ENCODE results near the gene OOSP3.
"Not testable (repeated sequence)": the region's sequence is repeated elsewhere in the genome, so short reads cannot be mapped to it uniquely, and the experiment has no call there.

Gene OOSP3

GRCh38 chr11:59878575-59878974 is at the start of gene OOSP3:
OOSP3 (plus strand) TSS chr11:59878782; CDS start chr11:59878809, 27 bp downstream.
- H3K36me3 Mint-ChIP-seq = peaks cover 1% of the 10 kb centered on the region
- peaks cover 10% of the 10 kb centered on the region for H3K27me3 Mint-ChIP-seq
- no peak within 1 kb of the TSS for H3K4me3 Mint-ChIP-seq
- no peaks in the 10 kb centered on the region for H3K4me1 Mint-ChIP-seq
- H3K27ac Mint-ChIP-seq = no peak within 1 kb of the TSS
- no peaks in the 10 kb centered on the region for H3K9me3 Mint-ChIP-seq

GRCh38 chr11:59829358-59829757 is 49.2 kb upstream of the OOSP3 start:
- Mint-ChIP-seq H3K27ac (no peak overlapping the region), H3K4me1 (no peaks in the 10 kb centered on the region), H3K27me3 (no peaks in the 10 kb centered on the region), H3K36me3 (no peaks in the 10 kb centered on the region), H3K9me3 (no peaks in the 10 kb centered on the region), H3K4me3 (no peak overlapping the region)

- peaks cover 1% of the 10 kb centered on the region for H3K27me3 Mint-ChIP-seq
- no peak overlapping the region for H3K4me3 Mint-ChIP-seq
- H3K36me3 Mint-ChIP-seq = no peaks in the 10 kb centered on the region
- H3K4me1 Mint-ChIP-seq = no peaks in the 10 kb centered on the region
- no peaks in the 10 kb centered on the region for H3K9me3 Mint-ChIP-seq
- H3K27ac Mint-ChIP-seq = no peak overlapping the region
Measured at GRCh38 chr11:59833602-59834001, 45.0 kb upstream of the OOSP3 start.

DNA sequence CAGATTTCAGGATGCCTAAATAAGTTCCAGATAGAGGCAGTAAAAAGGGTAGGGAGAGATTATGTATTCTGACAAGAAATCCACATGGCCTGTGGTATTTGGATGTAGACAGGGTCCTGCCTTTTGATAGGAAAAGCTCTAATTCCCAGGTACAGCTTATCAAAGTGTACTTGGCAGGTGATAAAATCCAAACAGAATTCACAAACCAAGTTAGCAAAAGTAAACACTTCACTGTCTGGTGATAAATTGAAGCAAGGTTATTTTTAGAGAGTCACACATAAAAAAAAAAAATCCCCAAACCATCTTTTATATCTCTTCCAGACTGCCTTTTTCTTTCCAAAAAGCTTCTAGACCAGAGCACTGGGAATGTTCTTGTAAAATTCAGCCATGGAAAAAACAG is 39.0 kb upstream of the OOSP3 start:
- Mint-ChIP-seq H3K4me1 (no peaks in the 10 kb centered on the region), H3K27ac (no peak overlapping the region), H3K36me3 (no peaks in the 10 kb centered on the region), H3K4me3 (no peak overlapping the region), H3K9me3 (no peaks in the 10 kb centered on the region), H3K27me3 (peaks cover 1% of the 10 kb centered on the region)

- Mint-ChIP-seq H3K27ac (no peak overlapping the region), H3K9me3 (no peaks in the 10 kb centered on the region), H3K27me3 (peaks cover 1% of the 10 kb centered on the region), H3K36me3 (no peaks in the 10 kb centered on the region), H3K4me1 (no peaks in the 10 kb centered on the region), H3K4me3 (no peak overlapping the region)
Measured at GRCh38 chr11:59841514-59841913, 37.1 kb upstream of the OOSP3 start.

DNA sequence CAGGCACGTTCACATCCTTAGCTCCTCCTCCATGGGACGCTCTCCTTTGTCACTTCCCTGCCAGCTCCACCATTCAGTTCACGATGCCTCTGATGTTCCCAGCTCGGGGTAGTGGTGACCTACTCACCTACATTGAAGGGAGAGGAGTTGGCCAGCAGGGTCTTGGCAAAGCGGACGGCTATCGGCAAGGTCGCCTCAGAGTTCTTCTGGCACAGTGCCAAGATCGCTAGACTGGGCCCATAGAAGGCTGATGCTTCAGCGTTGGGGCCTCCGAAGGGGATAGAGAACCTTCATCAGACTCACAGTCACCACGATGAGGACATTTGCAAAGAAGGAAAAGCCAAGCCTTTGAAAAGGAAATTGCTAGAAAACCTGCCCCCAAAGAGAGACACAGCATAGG is 36.3 kb upstream of the OOSP3 start:
- H3K27ac Mint-ChIP-seq = no peak overlapping the region
- H3K36me3 Mint-ChIP-seq = no peaks in the 10 kb centered on the region
- H3K9me3 Mint-ChIP-seq = no peaks in the 10 kb centered on the region
- no peaks in the 10 kb centered on the region for H3K4me1 Mint-ChIP-seq
- H3K4me3 Mint-ChIP-seq = no peak overlapping the region
- no peaks in the 10 kb centered on the region for H3K27me3 Mint-ChIP-seq

- Mint-ChIP-seq H3K9me3 (no peaks in the 10 kb centered on the region), H3K4me3 (no peak within 1 kb of the TSS), H3K4me1 (no peaks in the 10 kb centered on the region), H3K36me3 (no peaks in the 10 kb centered on the region), H3K27me3 (no peaks in the 10 kb centered on the region), H3K27ac (no peak within 1 kb of the TSS)
Measured at GRCh38 chr11:59845399-59845798, 33.2 kb upstream of the OOSP3 start, which contains the start of gene CBLIF. CBLIF (minus strand) TSS chr11:59845499; CDS start chr11:59845453, 46 bp downstream.

DNA sequence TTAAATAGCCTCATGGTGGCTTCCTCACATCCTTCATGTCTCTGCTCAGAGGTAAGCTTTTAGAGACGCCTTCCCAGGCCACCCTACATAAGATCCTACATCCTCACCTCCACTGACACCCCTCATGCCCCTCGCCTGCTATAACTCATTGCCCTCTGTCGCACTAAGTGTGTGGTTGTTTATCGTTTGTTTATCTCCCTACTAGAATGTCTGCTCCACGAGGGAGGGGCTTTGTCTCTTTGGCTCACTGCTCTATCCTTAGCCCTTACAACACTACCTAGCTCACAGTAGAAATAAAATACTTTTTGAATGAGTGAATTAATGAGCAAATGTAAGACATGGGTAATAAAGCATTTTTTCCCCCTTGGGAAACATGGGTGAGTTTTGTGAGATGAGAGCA is 32.0 kb upstream of the OOSP3 start:
- no peak overlapping the region for H3K27ac Mint-ChIP-seq
- H3K4me3 Mint-ChIP-seq = no peak overlapping the region
- no peaks in the 10 kb centered on the region for H3K27me3 Mint-ChIP-seq
- H3K4me1 Mint-ChIP-seq = no peaks in the 10 kb centered on the region
- H3K9me3 Mint-ChIP-seq = no peaks in the 10 kb centered on the region
- no peaks in the 10 kb centered on the region for H3K36me3 Mint-ChIP-seq

GRCh38 chr11:59847626-59848025 is 31.0 kb upstream of the OOSP3 start:
- no peak overlapping the region for H3K4me3 Mint-ChIP-seq
- no peak overlapping the region for H3K27ac Mint-ChIP-seq
- H3K9me3 Mint-ChIP-seq = no peaks in the 10 kb centered on the region
- H3K4me1 Mint-ChIP-seq = no peaks in the 10 kb centered on the region
- H3K27me3 Mint-ChIP-seq = no peaks in the 10 kb centered on the region
- H3K36me3 Mint-ChIP-seq = no peaks in the 10 kb centered on the region

- H3K27me3 Mint-ChIP-seq, H3K27ac Mint-ChIP-seq, H3K9me3 Mint-ChIP-seq, H3K36me3 Mint-ChIP-seq, H3K4me3 Mint-ChIP-seq, H3K4me1 Mint-ChIP-seq: not testable (repeated sequence)
Measured at GRCh38 chr11:59848439-59848838, 30.1 kb upstream of the OOSP3 start.

DNA sequence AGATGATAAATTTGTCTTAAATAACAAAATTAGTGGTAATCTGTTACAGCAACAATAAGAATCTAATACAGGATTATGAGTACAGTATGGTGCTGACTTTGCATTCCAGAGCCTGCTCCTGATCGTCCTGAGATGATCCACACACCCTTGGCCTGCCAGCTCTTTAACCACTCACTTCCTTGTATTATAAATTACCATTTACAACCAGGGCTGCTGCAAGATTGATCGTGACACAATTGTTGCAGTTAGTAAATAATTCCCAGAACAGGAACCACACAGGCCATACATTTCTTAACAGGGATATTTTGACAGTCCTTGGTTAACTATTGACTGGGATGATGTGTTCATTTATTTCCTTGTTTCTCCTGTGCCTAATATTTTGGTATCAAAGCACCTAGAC is 29.5 kb upstream of the OOSP3 start:
- no peak overlapping the region for H3K4me3 Mint-ChIP-seq
- H3K9me3 Mint-ChIP-seq = no peaks in the 10 kb centered on the region
- H3K36me3 Mint-ChIP-seq = no peaks in the 10 kb centered on the region
- no peaks in the 10 kb centered on the region for H3K27me3 Mint-ChIP-seq
- H3K4me1 Mint-ChIP-seq = no peaks in the 10 kb centered on the region
- no peak overlapping the region for H3K27ac Mint-ChIP-seq

DNA sequence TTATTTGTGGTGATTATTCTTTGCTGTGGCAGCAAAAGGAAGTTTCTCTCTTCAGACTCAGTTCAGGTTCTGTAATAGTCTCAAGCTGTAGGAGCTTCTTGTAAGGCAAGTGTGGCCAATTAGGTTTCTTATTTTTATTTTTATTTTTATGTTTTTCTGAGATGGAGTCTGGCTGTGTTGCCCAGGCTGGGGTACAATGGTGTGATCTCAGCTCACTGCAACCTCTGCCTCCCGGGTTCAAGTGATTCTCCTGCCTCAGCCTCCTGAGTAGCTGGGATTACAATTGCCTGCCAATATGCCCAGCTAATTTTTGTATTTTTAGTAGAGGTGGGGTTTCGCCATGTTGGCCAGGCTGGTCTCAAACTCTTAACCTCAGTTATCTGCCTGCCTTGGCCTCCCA is 29.0 kb upstream of the OOSP3 start:
- not testable (repeated sequence) for H3K36me3 Mint-ChIP-seq, H3K27ac Mint-ChIP-seq

DNA sequence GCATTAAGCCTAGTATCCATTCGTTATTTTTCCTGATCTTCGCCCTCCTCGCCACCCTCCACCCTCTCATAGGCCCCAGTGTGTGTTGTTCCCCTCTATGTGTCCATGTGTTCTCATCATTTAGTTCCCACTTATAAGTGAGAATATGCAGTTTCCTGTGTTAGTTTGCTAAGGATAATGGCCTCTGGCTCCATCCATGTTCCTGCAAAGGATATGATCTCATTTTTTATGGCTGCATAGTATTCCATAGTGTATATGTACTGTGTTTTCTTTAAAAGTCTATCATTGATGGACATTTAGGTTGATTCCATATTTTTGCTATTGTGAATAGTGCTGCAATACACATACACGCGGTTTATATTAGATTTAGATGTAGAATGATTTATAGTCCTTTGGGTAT is 27.2 kb upstream of the OOSP3 start:
- not testable (repeated sequence) for H3K4me3 Mint-ChIP-seq, H3K27me3 Mint-ChIP-seq, H3K4me1 Mint-ChIP-seq, H3K27ac Mint-ChIP-seq, H3K9me3 Mint-ChIP-seq, H3K36me3 Mint-ChIP-seq

More for the DNA sequence above, 29.0 kb upstream of the OOSP3 start:
- not testable (repeated sequence) for H3K4me3 Mint-ChIP-seq, H3K4me1 Mint-ChIP-seq, H3K27me3 Mint-ChIP-seq, H3K9me3 Mint-ChIP-seq

- H3K27me3 Mint-ChIP-seq = peaks cover 5% of the 10 kb centered on the region
- no peaks in the 10 kb centered on the region for H3K9me3 Mint-ChIP-seq
- peaks cover 13% of the 10 kb centered on the region for H3K4me1 Mint-ChIP-seq
- no peaks in the 10 kb centered on the region for H3K36me3 Mint-ChIP-seq
- no peak overlapping the region for H3K4me3 Mint-ChIP-seq
- no peak overlapping the region for H3K27ac Mint-ChIP-seq
Measured at GRCh38 chr11:59854871-59855270, 23.7 kb upstream of the OOSP3 start.

DNA sequence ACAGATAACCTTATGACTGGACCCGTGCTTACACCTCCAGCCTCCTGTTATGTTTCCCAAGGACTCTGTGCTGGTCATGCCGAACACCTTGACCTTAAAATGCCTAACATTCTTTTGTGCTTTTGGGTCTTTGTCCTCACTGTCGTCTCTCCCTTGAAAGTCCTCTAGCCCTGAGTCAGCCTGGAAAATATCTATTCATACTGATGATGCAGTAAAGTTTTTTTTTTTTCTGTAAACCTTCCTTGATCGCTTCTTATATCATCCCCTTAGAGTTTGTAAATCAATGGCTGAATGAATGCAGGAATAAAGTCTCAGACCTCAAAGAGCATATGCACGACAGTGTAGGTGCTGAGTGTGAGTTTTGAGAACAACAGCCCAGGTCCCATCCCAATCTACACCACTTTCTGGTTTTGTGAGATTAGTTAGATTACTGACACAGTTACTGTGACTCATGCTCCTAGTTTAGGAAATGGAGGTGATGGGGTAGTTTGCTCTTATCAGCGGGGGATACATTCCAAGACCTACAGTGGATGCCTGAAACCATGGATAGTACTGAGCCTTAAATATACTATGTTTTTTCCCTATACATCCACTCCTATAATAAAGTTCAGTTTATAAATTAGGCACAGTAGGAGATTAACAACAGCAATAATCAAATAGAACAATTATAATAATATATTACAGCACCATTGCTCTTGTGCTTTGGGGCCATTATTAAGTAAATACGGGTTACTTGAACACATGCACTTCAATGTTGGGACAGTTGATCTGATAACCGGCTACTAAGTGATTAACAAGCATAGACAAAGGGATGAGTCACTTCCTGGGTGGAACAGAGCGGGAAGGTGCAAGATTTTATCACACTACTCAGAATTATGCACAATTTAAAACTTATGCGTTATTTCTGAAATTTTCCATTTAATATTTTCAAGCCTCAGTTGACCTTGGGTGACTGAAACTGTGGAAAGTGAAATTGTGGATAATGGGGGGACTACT is 20.8 kb upstream of the OOSP3 start:
- Mint-ChIP-seq H3K4me1 (peaks cover 13% of the 10 kb centered on the region), H3K27me3 (peaks cover 12% of the 10 kb centered on the region), H3K9me3 (no peaks in the 10 kb centered on the region), H3K27ac (no peak overlapping the region), H3K4me3 (no peak overlapping the region), H3K36me3 (no peaks in the 10 kb centered on the region)

GRCh38 chr11:59859673-59860072 is 18.9 kb upstream of the OOSP3 start:
- H3K4me3 Mint-ChIP-seq = no peak overlapping the region
- no peaks in the 10 kb centered on the region for H3K36me3 Mint-ChIP-seq
- H3K4me1 Mint-ChIP-seq = peaks cover 13% of the 10 kb centered on the region
- peaks cover 12% of the 10 kb centered on the region for H3K27me3 Mint-ChIP-seq
- H3K27ac Mint-ChIP-seq = no peak overlapping the region
- no peaks in the 10 kb centered on the region for H3K9me3 Mint-ChIP-seq
